Heart left ventricle (tissue), 16 donors: ENCODE measurements around the gene DYNC2H1. TPM values are rescaled to one million over a fixed set of nuclear protein-coding genes. Genes with fewer than 3 reads are reported as not detected.

Experiments used
- ATAC-seq, 4 donors: fragments of 200-7000 bp; cut with Tn5 transposase; one replicate each; pipeline ENCODE4 v1.9.1; 2020 to 2022; ENCODE audit warnings: moderate library complexity in 4 of 4, mild to moderate bottlenecking in 3 of 4, moderate number of reproducible peaks in 1 of 4
- DNase-seq, 5 donors: peaks; one replicate each; pipeline ENCODE4 v3.0.0-alpha.2; 2020
- H3K27ac ChIP-seq, 12 donors: fragments of 200-600 bp; sonication (generic) in 4 of 12; one replicate each; pipeline versions ENCODE4 v1.5.0 to v1.8.0; 2016 to 2022; ENCODE audit warnings: mild to moderate bottlenecking in 2 of 12
- H3K27me3 ChIP-seq, 9 donors: fragments of 200-600 bp; sonication (generic) in 2 of 9; one replicate each; pipeline versions ENCODE4 v1.5.1 to v1.8.0; 2016 to 2022; ENCODE audit warnings: mild to moderate bottlenecking in 3 of 9
- H3K36me3 ChIP-seq, 9 donors: fragments of 200-600 bp; sonication (generic) in 2 of 9; one replicate each; pipeline versions ENCODE4 v1.5.0 to v1.8.0; 2018 to 2022; ENCODE audit warnings: mild to moderate bottlenecking in 2 of 9
- H3K4me1 ChIP-seq, 12 donors: fragments of 200-600 bp; sonication (generic) in 4 of 12; one replicate each; pipeline versions ENCODE4 v1.5.0 to v1.8.0; 2016 to 2022; ENCODE audit warnings: mild to moderate bottlenecking in 3 of 12
- H3K4me3 ChIP-seq, 12 donors: fragments of 200-600 bp; sonication (generic) in 4 of 12; one replicate each; pipeline versions ENCODE4 v1.5.0 to v1.8.0; 2017 to 2022; ENCODE audit warnings: mild to moderate bottlenecking in 9 of 12, moderate library complexity in 4 of 12
- H3K9me3 ChIP-seq, 12 donors: fragments of 200-600 bp; sonication (generic) in 4 of 12; one replicate each; pipeline versions ENCODE4 v1.5.0 to v1.8.0; 2016 to 2022; ENCODE audit warnings: mild to moderate bottlenecking in 1 of 12
- CTCF ChIP-seq, 12 donors: fragments of 200-600 bp; sonication (generic) in 4 of 12; IDR thresholded peaks; one replicate each; pipeline versions ENCODE4 v1.5.0 to v1.8.0; 2018 to 2022; ENCODE audit warnings: antibody characterized with exemption in 12 of 12, mild to moderate bottlenecking in 5 of 12
- POLR2A ChIP-seq, 2 donors: fragments of 450-650 bp; IDR thresholded peaks; one replicate each; pipeline ENCODE4 v1.6.1; 2017; ENCODE audit warnings: antibody characterized with exemption in 2 of 2, mild to moderate bottlenecking in 2 of 2, moderate library complexity in 2 of 2
- WGBS, 4 donors: extraction: QIAGEN DNeasy Blood & Tissue Kit in 2 of 4; methylation state at CpG; one replicate each; pipeline versions ENCODE4 v1.1.5 to v1.1.7; 2013 to 2018; 5-methylcytosine and 5-hydroxymethylcytosine counted together
- intact Hi-C, 10 donors: fragments of 100-400 bp; cut with DNase I; formaldehyde crosslinking; loops; one replicate each; pipeline versions ENCODE4 v1.11.1 to v1.14.2; 2022
- polyA plus RNA-seq, 2 donors: library from polyadenylated mRNA; stranded (reverse); fragments of 200-250 nt; gene quantifications; one replicate each; pipeline ENCODE4 v1.2.3, GENCODE V29; 2013
- total RNA-seq, 9 donors: library from RNA; depleted of rRNA in 2 of 9; stranded (reverse); fragments of >200 nt in 2 of 9; fragmentation: NEBNext Ultra II Directional in 3 of 9; extraction: Animal tissue kit (Norgen Biotek cat#: 25700) in 3 of 9; gene quantifications; one replicate each; pipeline versions ENCODE4 v1.1.0 to v1.2.4, GENCODE V29; 2016 to 2023
- donor health status: ischemic (EF 13 %, LVEDD 7.1; RV severe dilation, severe dysfunction).
- donor health status: healthy with polysubstance abuse.
- donor health status: DM: no; HTN: yes; CAD: no.
- donor health status: DM: no; HTN: no; CAD: no.
- donor health status: ischemic (EF 25% LVEDD 6.9; RV normal size, moderate dysfunction).
- donor health status: ischemic (EF 25% LVEDD 5.7; RV mildly dilated, moderate dysfunction).
- donor health status: healthy.
- donor health status: DM: yes; HTN: yes; CAD: no.
- donor health status: ischemic (EF 35%, LVEDD 5.7; RV mildly dilated, moderate dysfunction).
- donor health status: nonischemic (EF 11% LVEDD 7.7; RV severe dilation, severe dysfunction).
- donor health status: DM: yes; HTN: yes; CAD: no.
- donor health status: PGD.
- donor health status: ischemic (EF 29% LVEDD 5.4; RV normal size, mild dysfunction).
- donor health status: nonischemic (EF 23%, LVEDD 6.1; RV moderate dilation, normal function).

The DYNC2H1 gene
- total and polyA plus RNA-seq, 11 donors, result 2.3 to 7.2 (median 3.7) TPM

- Histone ChIP-seq H3K4me1 (no peaks in the 10 kb centered on the region), H3K9me3 (no peaks in the 10 kb centered on the region), H3K4me3 (no peak overlapping the region), H3K27ac (no peak overlapping the region), H3K27me3 (no peaks in the 10 kb centered on the region), H3K36me3 (no peaks in the 10 kb centered on the region)
- no peak for DNase-seq
- 89 to 95% (median 92%) methylated on average over 6 of the region's 6 CpGs for WGBS, 4 donors
- ATAC-seq, result no peak
- TF ChIP-seq CTCF (IDR thresholded peaks at IDR 0.05), result no peak
- TF ChIP-seq POLR2A (IDR thresholded peaks at IDR 0.05), result no peak
- intact Hi-C loops, result no loop called here
Measured at GRCh38 chr11:103332409-103332808, 223.2 kb downstream of the DYNC2H1 start.

- Histone ChIP-seq H3K9me3 (no peaks in the 10 kb centered on the region), H3K27me3 (no peaks in the 10 kb centered on the region), H3K27ac (no peak overlapping the region), H3K4me3 (no peak overlapping the region), H3K4me1 (no peaks in the 10 kb centered on the region), H3K36me3 (no peaks in the 10 kb centered on the region)
- ATAC-seq (no peak), DNase-seq (no peak)
- intact Hi-C loops, result no loop called here
- TF ChIP-seq POLR2A (IDR thresholded peaks at IDR 0.05), result no peak
- TF ChIP-seq CTCF (IDR thresholded peaks at IDR 0.05), result no peak
- WGBS, 4 donors, result 66 to 70% (median 68%) methylated on average over 2 of the region's 2 CpGs; no CpG with 5 or more reads in 1 of the 4 donors
Measured at GRCh38 chr11:103338621-103339484, 229.6 kb downstream of the DYNC2H1 start.

GRCh38 chr11:103339485-103339857 is 230.2 kb downstream of the DYNC2H1 start:
- Histone ChIP-seq H3K36me3 (no peaks in the 10 kb centered on the region), H3K27me3 (no peaks in the 10 kb centered on the region), H3K4me3 (no peak overlapping the region), H3K27ac (no peak overlapping the region), H3K4me1 (no peaks in the 10 kb centered on the region), H3K9me3 (no peaks in the 10 kb centered on the region)
- 82 to 94% (median 92%) methylated on average over 6 of the region's 6 CpGs for WGBS, 4 donors
- ATAC-seq (no peak), DNase-seq (no peak)
- TF ChIP-seq CTCF (IDR thresholded peaks at IDR 0.05), result no peak
- TF ChIP-seq POLR2A (IDR thresholded peaks at IDR 0.05), result no peak
- intact Hi-C loops, result no loop called here

- no peak overlapping the region for H3K4me3 ChIP-seq
- ATAC-seq (no peak), DNase-seq (no peak)
- 27 to 43% (median 32%) methylated on average over 1 of the region's 1 CpG for WGBS, 4 donors
- H3K4me1 ChIP-seq, result no peaks in the 10 kb centered on the region
- no peak for TF ChIP-seq POLR2A (IDR thresholded peaks at IDR 0.05)
- no peak for TF ChIP-seq CTCF (IDR thresholded peaks at IDR 0.05)
- intact Hi-C loops, result loop anchor here in 1 of 10 donors (10.0 kb wide), 1 partner anchor 94 kb away; no protein-coding TSS in a partner anchor
- H3K9me3 ChIP-seq, result no peaks in the 10 kb centered on the region
- H3K27me3 ChIP-seq, result no peaks in the 10 kb centered on the region
- H3K27ac ChIP-seq, result no peak overlapping the region
- H3K36me3 ChIP-seq, result no peaks in the 10 kb centered on the region
Measured at GRCh38 chr11:103340956-103341355, 231.7 kb downstream of the DYNC2H1 start.
